HG03097 (cell line): Measurements from ENCODE around the gene NGEF.

ENCODE experiments used
- ATAC-seq: cut with Tn5 transposase; IDR thresholded peaks from one replicate; pipeline ENCODE4 v1.9.1; 2021; ENCODE audit not compliant: unreplicated experiment, low FRiP score

The NGEF gene

DNA sequence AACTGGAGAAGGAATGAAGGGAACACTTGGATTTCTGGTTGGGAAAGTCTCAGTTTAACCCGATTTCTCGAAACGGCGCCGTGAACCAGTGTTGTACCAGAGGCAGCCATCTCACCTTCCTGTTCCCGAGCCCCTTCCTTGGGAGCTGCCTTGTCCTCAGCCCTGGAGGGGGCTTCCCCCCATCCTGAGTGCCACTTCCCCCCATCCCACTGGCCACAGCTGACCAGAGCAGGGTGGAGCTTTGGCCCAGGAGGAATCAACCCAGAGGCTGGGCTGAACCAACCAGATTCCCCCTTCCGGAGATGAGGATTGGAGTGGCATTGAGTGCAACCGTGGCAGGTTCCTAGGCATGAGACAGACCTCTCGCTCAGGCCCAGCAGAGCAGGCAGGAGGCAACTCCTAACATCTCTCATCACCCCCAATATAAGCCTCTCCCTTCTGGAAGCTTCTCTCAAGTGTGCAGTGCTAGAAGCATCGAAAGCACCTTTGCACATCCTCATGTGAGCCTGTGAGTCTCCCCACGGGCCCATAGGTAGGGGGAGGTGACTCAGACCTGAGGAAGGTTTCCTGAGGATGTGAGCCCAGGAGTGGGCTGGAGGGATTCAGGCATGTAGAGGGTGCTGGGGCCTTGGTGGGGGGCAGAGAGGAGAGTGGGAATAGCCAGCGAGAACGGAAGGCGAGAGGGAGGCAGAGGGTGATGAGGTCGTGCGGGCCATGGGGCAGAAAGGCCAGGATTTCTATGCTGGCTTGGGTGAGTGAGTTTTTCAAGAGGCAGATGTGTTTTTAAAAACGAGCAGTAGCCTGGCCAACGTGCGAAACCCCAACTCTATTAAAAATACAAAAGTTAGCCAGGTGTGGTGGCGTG, 11.9 kb downstream of the NGEF start:
- no peak for ATAC-seq

DNA sequence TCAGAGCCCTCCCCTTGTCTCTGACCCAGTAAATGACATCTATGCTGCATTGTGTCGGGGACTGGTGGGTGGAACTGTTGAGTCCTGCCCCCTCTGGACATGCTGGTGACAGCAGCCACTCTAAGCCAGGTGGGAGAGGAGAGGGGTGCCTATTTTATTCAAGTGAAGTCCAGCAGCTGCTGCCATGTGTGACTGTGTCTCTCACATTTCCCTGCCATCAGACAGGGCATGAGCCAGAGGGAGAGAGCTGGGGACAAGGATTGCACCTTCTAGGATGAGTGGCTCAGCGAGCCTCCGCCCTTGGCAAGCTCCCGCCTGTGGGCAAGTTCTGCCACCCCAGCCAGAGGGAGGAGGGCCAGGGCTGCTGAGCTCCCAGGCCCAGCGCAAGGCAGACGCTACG, 13.7 kb downstream of the NGEF start:
- no peak for ATAC-seq

- ATAC-seq = no peak
These were observed 14.4 kb downstream of the NGEF start for GRCh38 chr2:232998666-232998985.

- ATAC-seq = no peak
These were observed 15.0 kb downstream of the NGEF start for GRCh38 chr2:232997749-232998665.

DNA sequence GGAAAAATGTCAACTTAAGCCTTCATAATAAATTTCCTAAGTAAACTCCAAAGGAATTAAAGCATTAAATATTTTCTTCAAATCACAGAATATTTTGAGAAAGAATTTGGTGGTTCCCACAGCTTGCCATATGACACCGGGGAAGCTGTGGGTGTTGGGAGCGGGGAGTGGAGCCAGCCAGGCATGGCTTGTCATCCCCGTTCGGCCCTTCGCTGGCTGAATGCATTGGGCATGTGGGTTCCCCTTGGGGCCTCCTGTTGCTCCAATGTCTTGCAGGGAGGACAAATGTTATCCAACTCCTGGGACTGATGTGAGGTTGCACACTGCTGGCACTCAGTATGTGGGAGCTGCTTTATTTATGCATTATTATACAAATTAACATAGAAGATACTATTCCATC, 18.6 kb downstream of the NGEF start:
- no peak for ATAC-seq

DNA sequence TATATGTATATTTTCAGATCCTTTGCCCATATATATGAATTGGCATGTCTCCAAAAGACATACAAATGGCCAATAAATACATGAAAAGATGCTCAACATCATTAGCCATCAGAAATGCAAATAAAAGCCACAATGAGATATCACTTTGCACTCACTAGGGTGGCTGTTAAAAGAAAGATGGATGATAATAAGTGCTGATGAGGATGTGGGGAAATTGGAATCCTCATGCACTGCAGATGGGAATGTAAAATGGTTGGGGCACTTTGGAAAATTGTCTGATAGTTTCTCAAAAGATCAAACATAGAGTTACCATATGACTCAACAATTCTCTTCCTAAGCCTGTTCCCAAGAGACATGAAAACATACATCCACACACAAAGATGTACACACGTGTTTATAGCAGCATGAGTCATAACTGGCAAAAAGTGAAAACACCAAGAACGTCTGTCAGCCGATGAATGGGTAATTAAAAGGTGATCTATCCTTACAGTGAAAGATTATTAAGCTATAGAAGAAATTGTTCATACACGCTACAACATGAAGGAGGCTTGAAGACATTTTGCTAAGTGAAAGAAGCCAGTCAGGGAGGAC, 19.7 kb downstream of the NGEF start:
- ATAC-seq = no peak

DNA sequence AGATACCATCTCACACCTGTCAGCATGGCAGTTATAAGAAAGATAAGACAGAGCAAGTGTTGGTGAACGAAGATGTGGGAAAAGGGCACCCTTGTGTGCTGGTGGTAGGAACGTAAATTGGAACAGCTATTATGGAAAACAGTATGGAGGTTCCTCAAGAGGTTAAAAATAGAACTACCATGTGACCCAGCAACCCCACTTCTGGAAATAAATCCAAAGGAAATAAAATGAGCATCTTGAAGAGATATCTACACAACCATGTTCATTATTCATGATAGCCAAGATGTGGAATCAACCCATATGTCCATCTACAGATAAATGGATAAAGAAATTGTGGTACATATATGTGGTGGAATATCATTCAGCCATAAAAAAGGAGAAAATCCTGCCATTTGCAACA, 26.9 kb downstream of the NGEF start:
- ATAC-seq = no peak

DNA sequence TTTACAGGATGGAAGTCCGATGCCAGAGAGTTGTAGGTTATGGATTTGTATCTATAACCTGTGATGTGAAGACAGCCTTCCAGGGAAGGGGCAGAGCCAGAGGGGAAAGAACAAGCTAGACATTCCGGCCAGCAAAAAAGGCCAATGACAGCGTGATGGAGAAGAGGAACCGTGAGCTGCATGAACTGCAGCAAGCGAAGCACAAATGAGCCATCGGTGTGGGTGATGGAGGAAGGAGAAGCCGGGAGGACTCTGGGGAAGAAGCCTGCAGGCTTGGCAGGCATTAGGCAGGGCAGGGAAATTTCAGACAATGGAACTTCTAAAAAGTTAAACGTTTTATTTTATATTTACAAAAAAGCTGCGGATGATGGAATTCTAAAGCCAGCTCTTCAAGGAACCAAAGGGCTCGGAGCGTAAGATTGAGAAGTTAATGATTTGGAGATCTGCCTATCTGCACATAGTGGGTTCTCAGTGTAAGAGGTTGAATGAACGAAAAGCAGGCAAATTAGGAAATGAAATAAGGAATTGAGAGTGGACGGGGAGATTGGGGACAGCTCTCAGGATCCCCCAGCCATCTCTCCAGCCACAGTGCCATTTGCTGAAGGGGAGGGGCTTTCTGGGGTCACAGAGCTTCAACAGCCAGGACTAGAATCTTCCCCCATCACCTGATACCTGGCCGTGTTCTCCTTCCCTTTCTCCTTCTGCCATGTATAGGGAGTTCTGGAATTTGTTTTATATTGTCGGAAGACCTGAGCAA, 28.4 kb downstream of the NGEF start:
- no peak for ATAC-seq

- no peak for ATAC-seq
These were observed 29.4 kb downstream of the NGEF start for GRCh38 chr2:232983669-232984140.

GRCh38 chr2:232982926-232983668, 30.0 kb downstream of the NGEF start:
- ATAC-seq = no peak

DNA sequence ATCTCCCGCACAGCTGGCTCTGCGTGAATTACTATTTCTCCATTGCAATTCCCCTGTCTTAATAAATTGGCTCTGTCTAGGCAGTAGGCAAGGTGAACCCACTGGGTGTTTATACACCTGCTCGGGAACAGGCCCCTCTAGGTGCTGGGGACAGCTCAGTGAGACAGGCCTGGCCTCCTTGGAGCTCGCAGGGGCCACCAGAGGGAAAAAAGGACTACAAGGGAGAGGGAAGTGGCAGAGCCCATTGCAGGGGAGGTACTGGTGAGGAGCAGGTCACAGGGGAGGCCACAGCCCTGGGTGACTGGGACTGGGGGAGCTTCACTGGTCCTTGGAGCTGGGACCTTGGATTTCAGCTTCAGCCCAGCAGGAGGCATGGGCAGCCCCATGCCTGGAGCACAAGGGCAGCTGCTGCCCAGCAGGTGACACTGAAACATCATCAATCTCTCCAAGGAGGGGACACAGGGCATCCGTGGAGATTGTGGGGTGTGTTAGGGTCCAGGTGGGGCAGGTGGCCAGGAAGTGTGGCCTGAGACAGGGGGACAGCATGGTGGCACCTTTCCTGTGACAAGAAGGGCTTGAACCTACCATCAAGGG, 31.2 kb downstream of the NGEF start:
- ATAC-seq = no peak

DNA sequence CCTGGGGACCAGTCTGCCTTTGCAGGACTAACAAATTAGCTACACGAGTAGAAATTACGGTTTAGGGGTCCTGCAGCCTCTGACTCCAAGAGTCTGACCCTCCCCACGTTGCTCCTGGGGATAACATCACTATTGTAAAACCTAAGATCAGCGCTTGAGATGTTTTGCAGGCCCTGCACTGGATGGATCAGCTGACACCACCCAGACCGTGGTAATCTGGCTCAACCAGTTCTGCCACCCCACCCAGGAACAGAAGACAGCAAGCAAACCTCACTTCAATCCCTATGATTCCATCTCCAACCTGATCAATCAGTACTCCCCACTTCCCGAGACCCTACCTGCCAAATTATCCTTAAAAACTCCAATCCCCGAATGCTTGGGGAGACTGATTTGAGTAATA, 31.7 kb downstream of the NGEF start:
- ATAC-seq = no peak

DNA sequence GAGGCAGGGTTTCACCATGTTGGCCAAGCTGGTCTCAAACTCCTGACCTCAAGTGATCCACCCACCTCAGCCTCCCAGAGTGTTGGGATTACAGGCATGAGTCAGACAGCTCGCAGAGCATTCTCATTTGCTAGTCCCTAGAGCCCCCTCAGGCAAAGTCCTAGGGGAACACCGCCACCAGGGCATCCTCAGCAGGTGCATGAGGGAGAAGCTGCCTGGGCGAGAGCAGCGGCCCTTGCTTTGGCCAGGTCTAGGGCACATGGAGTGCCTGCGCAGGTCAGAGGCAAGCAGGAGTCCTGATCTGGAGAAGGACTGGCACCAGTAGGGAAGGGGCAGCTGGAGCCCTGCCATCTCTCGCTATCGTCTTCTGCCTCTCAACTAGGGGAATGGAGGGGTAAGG, 32.4 kb downstream of the NGEF start:
- ATAC-seq = no peak

GRCh38 chr2:232979871-232980461, 33.1 kb downstream of the NGEF start:
- ATAC-seq = no peak

DNA sequence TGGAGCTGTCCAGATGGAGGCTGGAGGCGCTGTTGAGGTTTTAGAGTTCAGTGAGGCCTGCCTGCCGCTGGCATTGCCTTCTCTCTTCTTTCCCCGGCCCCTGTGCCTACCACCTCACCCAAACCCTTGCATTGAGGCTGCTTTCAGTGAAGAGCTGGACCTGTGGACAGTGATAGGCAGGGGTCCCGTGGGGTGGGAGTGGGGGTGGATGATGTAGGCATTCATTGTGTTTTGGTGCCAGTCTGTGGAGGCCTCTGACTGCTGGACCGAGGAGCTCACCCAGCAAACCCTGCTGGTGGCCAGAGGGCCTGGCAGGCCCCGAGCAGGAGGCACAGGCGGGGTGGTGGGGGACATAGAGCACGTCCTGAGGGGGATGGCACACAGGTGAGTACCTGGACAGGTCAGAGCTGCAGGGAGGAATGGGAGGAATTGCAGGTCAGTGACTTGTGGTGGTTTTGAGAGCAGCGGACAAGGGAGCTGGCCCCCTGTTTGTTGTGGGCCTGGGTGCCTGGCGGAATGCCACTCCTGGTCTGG, 35.6 kb downstream of the NGEF start:
- no peak for ATAC-seq

- no peak for ATAC-seq
These were observed 36.2 kb downstream of the NGEF start for GRCh38 chr2:232976666-232977437.

DNA sequence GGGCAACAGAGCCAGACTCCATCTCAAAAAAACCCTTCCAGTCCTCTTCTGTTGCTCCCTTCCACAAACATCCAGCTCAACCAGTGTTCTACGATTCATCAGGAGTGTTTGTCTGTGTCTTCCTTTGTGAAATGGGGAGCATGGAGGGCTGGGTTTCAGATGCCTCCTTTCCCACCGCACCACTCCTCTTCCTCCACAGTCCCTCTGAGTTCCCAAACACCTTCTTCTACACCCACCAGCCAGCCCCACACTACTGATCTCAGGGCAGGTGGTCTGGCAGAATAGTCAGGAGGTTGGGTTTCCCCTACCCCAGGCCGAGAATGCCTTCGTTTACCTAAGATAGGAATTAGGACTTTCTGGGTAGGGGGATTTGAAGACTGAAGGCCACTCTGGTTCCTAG, 36.9 kb downstream of the NGEF start:
- no peak for ATAC-seq

DNA sequence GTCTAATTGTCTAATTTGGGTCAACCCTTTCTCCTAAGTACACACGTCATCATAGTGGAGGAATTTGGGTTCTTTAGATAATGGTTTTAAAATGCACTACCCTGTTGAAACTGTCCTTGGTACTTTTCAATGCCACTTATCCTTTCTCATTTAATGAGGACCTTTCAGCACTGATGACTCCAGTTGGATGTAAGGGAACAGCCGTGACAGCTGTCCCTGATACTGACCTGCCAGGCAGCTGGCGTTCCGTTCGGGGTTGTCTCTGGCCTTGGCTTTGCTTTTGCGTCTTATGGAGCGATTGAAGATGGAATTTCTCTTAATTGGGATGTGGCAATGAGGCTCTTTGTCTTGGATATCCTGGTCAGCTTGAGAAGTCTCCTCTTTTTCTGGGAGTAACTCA, 38.7 kb downstream of the NGEF start:
- ATAC-seq = no peak
